EH (cell line): Measurements from ENCODE around the gene SIGLEC14.

ENCODE experiments used
- DNase-seq: peaks from one replicate; pipeline ENCODE4 v3.0.0-alpha.2; 2015; ENCODE audit warnings: low read depth

Gene SIGLEC14

DNA sequence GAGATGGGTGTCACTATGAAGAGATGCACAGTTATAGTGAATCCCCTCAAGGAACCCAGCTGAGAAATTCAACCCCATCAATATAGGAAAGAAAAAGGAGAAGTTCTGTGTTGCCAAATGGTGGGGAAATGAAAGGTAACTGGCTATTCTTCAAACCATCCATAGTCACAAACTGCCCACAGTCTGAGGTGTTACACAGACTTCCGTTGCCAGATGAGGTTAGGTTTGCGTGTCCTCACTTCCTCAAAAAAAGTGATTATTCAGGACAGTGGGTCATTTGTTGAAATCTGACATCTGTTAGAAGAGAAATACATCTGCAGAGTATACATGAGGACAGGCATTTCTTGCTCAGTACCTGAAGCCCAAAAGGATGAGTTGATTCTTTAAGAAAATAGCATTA, 25.4 kb downstream of the SIGLEC14 start:
- no peak for DNase-seq

GRCh38 chr19:51615991-51616390, 30.6 kb downstream of the SIGLEC14 start:
- DNase-seq, result no peak

DNA sequence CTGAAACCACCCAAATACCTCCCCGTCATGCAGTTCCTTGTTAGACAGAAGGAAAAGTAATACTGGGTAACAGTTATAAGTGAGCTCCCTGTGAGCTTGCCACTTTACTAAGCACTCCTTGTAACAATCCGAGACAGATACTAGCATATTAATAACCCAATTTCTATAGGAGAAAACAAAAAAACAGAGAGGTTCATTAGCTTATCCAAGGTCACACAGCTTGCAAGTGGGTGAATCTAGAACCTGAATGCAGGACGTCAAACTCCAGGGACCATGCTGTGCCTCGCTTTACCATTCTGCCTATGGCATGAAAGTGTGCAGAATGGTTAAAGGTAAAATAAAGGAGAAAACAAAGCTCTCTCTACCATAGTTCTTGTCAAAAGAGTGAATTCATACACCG, 31.8 kb downstream of the SIGLEC14 start:
- no peak for DNase-seq

DNA sequence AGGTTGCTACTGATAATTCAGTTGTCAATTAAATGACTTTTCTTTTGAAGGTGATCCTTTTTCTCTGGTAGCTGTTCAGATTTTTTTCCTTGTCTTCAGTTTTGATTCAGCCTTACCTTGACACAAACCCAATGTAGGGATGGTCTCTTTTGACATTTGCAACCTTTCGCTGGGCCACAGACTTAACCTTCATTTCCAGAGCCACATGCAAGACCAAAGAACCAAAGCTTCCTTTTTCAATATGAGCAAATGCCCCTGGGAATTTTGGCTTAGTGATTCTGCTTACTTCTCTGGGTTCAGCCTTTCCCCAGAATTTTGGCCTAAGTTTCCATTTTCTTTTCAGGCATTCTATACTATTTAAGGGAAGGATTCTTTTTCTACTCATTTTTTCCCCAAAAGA, 36.0 kb downstream of the SIGLEC14 start:
- DNase-seq, result no peak

DNA sequence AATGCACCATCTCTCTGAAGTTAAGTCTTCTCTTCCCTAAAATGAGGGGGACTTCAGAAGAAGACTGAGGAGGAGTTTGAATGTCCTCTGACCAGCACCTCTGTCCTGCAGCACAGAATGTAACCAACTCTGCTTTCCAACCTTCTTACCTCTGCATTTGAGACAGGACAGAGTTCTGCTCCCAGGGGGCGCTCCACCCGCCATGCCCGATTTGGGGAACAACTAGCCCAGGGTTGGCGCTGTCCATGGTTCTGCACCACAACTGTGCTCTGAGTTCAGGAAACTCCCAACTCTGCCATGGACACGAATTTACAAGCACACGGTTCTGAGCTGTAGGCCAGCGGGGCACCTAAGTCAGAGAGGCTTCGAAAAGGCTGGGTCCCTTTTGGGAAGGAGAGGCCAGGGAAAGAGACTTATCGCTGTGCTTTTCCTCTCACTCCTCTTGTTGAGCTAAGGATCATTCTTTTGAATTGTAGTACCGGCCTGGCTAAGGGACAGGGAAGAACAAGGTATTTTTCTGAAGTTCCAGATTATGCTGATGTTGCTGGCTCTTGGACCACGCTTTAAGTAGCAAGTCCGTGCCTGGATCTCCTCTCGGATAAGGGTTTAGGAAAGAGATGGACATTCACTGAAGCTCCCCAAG, 38.6 kb downstream of the SIGLEC14 start:
- DNase-seq, result peak; percentile 72

GRCh38 chr19:51607077-51607476, 39.5 kb downstream of the SIGLEC14 start:
- DNase-seq, result no peak

DNA sequence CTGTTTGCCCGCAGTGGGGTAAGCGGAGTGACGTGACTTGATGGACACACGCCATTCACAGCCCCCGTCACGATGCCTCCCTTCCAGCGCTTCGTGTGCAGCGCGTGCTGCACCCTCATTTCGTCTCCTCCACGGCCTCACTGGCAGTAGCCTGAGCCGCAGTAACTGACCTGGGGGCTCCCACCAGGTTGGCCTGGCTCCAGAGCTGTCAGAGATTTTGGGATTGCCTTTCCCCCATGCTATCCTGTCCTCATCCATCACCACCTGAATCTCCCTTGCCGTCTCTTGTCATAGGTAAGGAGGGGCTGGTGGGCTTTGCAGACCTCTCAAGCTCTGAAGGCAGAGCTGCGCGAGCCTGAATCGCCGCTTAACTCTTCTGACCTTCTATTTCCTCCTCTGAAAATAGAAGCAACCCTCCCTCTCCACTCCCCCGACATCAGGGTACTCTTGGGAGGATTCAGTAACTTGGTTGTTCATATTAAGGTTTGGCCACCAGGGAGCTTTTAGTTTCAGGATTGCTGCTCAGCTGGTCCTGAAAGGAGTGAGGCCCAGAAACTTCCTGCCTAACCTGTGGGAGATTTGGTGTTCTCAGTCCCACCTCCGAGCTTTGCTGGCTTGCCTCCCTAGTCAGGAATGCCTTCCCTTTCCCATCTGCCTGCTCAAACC, 44.3 kb downstream of the SIGLEC14 start:
- no peak for DNase-seq

DNA sequence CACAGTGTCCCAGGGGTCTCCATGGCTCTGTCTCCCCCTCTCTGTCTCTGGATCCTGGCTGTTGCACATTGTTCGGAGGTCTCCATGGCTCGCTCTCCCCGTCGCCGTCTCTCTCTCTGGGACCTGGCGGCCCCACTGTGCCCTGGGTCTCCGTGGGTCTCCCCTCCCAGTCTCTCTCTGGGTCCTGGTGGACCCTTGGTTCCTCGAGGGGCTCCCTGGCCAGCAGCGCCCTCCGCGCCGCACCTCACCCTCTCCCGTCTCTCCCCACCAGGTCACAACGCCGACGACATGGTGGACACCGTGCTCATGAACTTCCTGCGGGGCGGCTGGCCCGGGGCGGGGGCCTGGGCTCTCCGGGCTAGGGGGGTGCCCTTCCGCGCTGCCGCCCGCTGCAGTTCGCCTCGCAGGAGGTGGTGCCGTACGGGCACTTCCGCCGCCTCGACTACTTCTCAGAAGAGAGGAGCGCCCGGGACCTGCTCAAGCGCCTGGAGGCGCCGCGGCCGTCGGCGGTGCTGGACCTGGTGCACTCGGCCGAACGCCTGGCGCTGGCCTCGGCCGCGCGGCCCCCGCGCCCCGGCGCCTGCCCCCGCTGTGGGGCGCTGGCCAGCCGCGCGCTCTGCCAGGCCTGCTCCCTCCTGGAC, 45.6 kb downstream of the SIGLEC14 start:
- DNase-seq, result no peak

GRCh38 chr19:51599084-51599483, 47.5 kb downstream of the SIGLEC14 start:
- DNase-seq, result no peak

DNA sequence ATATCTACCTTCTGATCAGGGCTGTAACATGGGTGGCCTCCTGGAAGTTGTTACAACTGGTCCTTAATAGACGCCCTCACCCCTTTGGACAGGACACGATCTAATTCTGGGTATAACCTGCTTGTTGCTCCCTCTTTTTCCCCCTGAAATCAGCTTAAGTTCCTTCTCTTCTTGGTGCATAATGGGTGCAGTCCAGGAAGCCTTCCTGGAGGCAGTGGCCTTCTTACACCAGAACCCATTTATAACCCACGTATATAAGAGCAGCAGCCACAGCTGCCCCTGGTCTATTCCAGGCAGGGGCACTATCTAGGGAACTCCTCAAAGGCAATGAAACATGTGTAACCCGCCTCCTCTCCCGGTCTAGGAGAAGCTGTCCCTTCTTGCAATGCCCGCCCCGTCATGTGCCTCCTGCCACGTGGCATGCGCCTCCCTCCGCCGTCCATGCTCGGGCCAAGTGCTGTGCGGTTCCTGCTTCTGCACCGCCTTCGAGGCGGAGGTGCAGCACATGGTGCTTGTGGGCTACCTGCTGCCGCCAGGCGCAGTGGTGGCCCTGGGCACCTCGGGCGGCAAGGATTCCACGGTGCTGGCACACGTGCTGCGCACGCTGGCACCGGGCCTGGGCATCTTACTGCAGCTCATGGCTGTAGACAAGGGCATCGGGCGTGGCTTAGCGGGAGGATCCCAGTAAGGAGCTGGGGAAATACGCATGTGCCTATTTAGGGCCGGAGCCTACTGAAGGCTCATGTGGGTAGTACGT, 48.3 kb downstream of the SIGLEC14 start:
- no peak for DNase-seq

GRCh38 chr19:51595190-51596175, 51.1 kb downstream of the SIGLEC14 start:
- DNase-seq, result no peak

- DNase-seq, result no peak
These were observed 51.9 kb downstream of the SIGLEC14 start for GRCh38 chr19:51594774-51595109.

- DNase-seq, result peak; percentile 97
These were observed 52.5 kb downstream of the SIGLEC14 start for GRCh38 chr19:51593969-51594773.

DNA sequence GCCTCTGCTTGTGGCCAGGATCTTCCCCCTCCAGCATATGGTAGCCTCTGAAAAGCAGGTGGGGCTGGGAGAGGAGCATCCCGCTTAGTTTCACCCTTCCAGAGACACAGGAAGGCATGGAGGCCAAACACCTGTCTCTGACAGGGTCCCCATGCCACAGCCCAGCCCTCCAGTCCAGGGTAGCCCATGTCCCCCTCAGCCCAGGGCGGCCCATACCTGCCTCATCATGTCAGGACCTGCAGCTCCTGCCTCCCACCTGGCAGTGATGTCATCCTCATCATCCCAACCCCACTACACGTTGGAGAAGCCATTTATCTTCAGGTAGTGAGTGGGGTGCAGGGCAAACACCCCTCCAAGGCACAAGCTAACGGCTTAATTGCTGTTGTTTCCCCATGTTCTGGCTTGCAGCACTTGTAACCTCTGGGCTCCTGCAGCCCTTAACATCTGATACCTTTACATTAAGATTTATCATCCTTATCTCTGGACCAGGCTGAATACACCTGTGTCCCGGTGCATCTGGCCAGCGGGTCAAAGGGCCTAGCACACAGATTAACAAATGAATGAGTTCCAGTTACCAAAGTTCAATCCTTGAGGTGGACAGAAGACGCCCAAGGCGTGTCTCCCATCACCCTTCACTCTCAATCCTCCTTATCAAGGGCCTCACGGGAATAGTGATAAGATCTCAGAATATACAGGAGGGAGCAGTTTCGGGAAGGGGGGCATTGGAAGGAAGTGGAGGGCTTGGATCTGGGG, 53.3 kb downstream of the SIGLEC14 start:
- no peak for DNase-seq
